AG08396 (cell line): ENCODE data around the gene SVOP.
"Not testable (repeated sequence)": the region's sequence is repeated elsewhere in the genome, so short reads cannot be mapped to it uniquely, and the experiment has no call there.

Experiments
- DNase-seq: peaks from one replicate; pipeline ENCODE4 v3.0.0; 2012; ENCODE audit warnings: low spot score, mixed read lengths

SVOP gene

GRCh38 chr12:109033239-109034196 is 12.7 kb upstream of the SVOP start:
- no peak for DNase-seq

GRCh38 chr12:109029411-109029810 is 8.5 kb upstream of the SVOP start:
- DNase-seq, result no peak

- DNase-seq, result not testable (repeated sequence)
Observed at GRCh38 chr12:109028624-109029023, 7.8 kb upstream of the SVOP start.

GRCh38 chr12:109027767-109028166 is 6.9 kb upstream of the SVOP start:
- no peak for DNase-seq

- DNase-seq, result no peak
Observed at GRCh38 chr12:109020146-109020795, 597 bp downstream of the SVOP start.

GRCh38 chr12:109018296-109018695 is 2.6 kb downstream of the SVOP start:
- no peak for DNase-seq

GRCh38 chr12:109016978-109017377 is 3.9 kb downstream of the SVOP start:
- DNase-seq, result no peak

- DNase-seq, result no peak
Observed at GRCh38 chr12:109016016-109016415, 4.9 kb downstream of the SVOP start.

- DNase-seq, result no peak
Observed at GRCh38 chr12:109014984-109015765, 5.7 kb downstream of the SVOP start.

GRCh38 chr12:109010259-109010658 is 10.6 kb downstream of the SVOP start:
- no peak for DNase-seq

GRCh38 chr12:109009766-109010165 is 11.1 kb downstream of the SVOP start:
- no peak for DNase-seq

- no peak for DNase-seq
Observed at GRCh38 chr12:109004017-109004416, 16.9 kb downstream of the SVOP start.

- DNase-seq, result no peak
Observed at GRCh38 chr12:108996320-108996719, 24.5 kb downstream of the SVOP start.

- DNase-seq, result no peak
Observed at GRCh38 chr12:108995370-108995992, 25.4 kb downstream of the SVOP start.

- not testable (repeated sequence) for DNase-seq
Observed at GRCh38 chr12:108990103-108990502, 30.8 kb downstream of the SVOP start.

- DNase-seq, result no peak
Observed at GRCh38 chr12:108989376-108989775, 31.5 kb downstream of the SVOP start.

GRCh38 chr12:108985750-108986149 is 35.1 kb downstream of the SVOP start:
- no peak for DNase-seq

- DNase-seq, result no peak
Observed at GRCh38 chr12:108983227-108983626, 37.6 kb downstream of the SVOP start.

- DNase-seq, result no peak
Observed at GRCh38 chr12:108982621-108983219, 38.1 kb downstream of the SVOP start.

- DNase-seq, result no peak
Observed at GRCh38 chr12:108981835-108982234, 39.0 kb downstream of the SVOP start.

GRCh38 chr12:108980831-108981618 is 39.8 kb downstream of the SVOP start:
- peak; percentile 32 for DNase-seq
